Astrocyte of the hippocampus (primary cell): ENCODE data around the gene SFRP4.

Source experiments
- DNase-seq: peaks from one replicate; pipeline ENCODE4 v3.0.0; 2011; ENCODE audit warnings: low read depth, low spot score

Gene SFRP4

DNA sequence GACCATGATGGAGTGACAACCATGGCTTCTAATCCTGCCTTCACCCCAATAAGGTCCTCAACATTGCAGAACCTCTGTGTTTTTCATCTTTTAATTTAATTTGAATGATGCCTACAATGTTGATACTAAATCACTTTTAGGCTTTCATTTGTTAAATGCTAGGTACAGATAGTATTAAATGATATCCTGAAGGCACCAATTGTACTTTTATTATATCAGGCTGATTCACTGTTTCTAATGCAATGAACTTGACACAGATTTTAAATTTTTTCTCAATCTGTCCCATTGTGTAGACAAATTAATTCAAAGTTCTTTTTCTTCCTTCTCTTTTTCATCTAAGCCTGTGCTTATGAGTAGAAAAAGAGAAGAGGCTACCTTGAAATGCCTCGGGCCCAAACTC lies 9.0 kb upstream of the SFRP4 start:
- no peak for DNase-seq

DNA sequence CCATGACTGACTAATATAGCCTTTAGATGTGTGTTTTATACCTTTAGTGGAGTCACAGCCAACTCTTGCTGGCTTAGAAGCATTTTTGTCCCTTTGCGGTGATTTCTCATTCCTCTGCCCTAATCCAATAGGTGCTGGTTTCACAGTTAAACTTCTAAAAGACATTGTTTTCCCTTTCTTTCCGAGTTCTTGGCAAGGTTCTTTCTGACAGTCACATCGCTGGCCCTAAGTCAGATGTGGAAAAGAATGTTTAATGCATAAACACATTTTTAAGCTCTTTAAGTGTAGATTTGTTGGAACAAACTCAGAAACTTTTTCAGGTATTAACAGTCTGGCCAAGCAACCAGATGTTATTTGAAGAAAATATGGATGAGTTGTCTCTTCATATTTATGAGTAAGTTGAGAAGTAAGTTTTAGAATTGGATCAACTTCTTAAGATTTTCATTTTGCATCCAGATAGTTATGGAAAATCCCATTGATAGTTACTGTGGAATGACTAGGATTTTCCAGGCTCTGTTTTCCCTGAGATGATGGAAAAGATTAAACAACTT lies 7.9 kb upstream of the SFRP4 start:
- peak; percentile 71 for DNase-seq

DNA sequence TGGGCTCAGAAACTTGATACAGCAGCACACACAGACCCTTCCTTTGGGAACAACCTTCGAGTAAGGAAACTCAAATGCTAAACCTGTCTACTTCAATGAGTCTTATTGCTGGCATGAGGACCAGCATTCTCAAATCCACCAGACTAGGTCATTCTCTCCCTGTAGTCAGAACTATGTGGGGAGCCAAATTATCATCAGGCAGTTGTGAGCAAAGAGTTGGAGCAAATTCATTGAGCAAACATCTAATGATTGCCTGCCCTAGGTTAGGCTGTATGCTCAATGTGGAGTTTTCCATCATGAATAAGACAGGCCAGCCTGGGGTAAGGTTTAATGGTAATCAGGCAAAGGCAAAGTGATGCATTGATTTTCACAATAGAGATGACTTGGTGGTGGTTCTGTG lies 7.4 kb upstream of the SFRP4 start:
- DNase-seq: peak; percentile 23

DNA sequence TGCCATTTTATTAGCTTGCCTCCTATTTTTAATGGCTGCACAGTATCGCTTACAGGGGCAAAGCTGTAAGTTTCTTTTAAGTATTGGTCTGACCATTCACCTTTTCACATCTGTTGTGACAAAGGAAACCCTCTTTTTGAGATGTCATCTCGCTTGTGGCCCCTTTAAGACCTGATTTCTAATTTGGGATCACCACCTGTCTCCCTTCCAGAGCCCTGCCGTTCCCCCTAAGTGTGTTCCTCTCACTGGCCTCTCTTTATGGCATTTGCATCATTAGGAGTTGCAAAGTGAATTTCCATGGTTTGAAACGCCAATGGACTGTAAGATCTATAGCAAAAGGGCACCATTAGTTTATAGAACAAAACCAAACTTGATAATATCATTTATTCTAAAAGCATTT lies 5.3 kb upstream of the SFRP4 start:
- DNase-seq: no peak

DNA sequence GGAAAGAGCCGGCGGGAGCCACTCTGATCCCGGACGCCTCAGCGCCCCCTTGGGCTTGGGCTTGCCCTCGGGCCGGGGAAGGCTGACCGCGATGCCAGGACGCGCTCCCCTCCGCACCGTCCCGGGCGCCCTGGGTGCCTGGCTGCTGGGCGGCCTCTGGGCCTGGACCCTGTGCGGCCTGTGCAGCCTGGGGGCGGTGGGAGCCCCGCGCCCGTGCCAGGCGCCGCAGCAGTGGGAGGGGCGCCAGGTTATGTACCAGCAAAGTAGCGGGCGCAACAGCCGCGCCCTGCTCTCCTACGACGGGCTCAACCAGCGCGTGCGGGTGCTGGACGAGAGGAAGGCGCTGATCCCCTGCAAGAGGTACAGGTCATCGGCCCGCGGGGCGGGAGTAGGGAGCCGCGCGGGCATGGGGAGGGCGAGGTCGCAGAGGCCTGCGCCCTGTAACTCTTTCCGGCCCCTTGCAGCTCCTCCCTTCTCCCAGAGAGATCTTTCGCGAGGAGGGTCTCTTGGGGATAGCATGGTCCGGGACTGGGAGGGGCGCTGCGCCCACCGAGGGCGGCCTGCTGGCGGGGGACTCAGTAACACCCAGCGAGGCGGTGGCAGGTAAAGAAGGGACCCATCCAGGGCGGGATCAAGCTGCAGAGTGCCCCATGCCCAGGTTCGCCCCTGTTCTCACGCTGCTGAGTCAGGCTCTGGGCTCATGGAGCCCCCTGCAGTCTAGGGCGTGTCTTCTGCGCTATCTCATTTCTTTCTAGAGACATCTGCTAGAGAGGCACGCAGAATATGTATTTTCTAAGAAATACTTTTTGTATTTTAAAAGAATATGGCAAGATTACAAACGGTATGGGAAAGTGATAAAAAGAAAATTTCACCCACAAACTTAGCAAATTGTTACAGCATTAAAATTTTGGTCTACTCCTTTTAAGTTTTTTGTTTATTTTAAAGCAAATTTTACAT lies 4.5 kb upstream of the SFRP4 start:
- DNase-seq: peak; percentile 72

DNA sequence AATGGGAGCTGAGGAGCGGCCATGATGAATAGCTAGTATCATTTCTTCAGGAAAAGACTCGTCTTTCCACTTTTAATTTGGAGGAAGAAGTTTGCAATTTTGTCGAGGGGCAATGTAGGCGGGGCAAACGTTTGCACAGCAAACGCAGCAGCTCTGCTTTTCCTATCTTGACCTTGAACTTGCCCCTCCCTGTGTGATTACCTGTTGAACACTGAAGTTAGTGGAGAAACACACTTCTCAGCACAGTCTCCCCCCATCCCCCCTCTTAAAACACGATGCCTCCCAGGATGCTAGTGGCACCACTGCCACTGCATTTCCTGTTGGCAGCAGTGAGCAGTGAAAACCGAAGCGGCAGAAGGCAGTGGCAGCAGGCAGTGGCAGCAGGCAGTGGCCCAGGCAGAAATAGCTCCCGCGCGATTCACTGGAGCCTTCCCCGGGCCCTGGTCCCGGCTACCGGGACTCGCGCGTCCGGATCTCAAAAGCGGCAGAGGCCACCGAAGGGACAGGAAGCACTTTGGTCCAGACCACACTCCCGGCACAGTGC lies 3.8 kb upstream of the SFRP4 start, which contains the start of gene EPDR1:
Gene EPDR1, plus strand, starts transcription at position 336 of the 544 bp plus-strand sequence. CDS start 300 bp downstream, outside the sequence.
- peak; percentile 82 for DNase-seq

DNA sequence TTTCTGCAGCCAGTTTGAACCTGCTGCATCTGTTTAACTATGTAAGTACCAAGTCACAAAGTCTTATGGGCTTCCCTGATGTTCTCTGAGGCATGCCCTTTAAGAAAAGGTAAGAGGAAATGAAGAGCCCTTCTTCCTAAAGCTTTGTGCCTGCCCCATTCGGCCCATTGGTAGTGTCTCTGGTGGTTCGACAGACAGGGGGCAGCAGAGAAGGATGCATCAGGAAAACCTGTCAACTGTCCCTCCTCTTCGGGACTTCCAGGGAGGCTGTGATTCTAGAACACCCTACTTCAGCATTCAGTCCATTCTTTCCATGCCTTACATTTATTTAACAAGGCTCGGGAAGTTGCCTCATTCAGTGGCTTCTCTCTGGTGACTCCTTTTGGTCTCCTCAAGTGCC lies 1.9 kb upstream of the SFRP4 start:
- no peak for DNase-seq

DNA sequence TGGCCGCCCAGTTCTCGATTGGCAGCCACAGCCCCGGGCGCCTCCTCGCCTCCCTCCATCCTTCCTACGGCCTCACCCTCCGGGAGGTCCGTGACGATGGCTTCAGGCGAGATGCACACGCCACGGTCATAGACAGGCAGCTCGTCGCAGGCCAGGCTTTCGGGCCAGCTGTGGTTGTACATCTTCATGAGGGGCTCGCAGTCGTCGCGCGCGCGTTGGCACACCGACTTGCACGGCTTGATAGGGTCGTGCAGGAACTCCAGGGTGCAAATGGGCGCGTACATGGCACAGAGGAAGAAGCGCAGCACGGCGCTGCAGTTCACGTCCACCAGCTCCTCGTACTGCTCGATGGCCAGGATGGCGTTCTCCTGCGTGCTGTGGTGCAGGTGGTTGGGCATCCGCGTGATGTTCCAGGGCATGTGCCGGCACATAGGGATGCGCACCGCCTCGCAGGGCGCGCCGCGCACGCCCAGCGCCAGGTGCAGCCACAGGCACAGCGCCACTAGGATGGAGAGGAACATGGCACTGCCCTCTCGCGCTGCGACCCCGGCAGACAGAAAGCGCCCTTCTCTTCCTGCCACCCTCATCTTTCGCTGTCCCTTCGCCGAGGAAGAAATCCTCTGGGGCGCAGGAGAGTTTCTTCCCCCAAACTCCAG lies 472 bp downstream of the SFRP4 start:
- peak; percentile 55 for DNase-seq

DNA sequence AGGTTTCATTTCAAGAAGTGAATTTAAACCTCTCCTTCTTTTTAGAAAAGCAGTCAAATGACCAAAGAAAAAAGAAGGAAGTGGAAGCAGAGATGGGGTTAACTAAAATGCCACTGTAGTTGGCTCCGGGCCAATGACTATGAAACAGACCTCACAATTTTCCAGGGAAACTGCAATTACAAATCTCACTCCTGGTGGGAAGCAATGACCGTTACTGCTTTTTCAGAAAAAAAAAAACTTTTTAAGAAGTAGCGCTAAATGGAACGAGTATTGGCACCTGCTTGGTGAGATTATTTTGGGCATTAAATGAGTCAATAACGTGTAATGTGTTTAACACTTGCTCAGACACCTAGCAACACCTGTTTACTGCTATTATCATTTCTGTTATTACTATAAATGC lies 1.2 kb downstream of the SFRP4 start:
- no peak for DNase-seq

DNA sequence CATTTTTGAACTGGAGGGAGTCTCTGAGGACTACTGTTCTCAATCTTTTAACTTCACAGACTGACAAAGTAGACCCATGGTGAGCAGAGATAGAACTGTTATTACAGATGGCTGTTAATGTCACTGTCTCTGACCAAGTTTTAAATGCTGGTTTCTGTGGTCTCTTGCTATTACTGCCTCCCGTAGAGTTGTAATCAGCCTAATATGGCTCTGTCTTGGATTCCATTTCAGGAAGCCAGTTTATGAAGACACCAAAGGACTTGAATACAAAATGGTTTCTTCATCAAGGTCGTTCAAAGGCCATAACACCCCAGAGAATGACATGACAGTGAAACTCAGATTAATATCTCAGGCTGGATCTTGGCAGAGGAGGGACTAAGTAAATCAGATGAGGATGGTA lies 3.9 kb downstream of the SFRP4 start:
- DNase-seq: no peak

DNA sequence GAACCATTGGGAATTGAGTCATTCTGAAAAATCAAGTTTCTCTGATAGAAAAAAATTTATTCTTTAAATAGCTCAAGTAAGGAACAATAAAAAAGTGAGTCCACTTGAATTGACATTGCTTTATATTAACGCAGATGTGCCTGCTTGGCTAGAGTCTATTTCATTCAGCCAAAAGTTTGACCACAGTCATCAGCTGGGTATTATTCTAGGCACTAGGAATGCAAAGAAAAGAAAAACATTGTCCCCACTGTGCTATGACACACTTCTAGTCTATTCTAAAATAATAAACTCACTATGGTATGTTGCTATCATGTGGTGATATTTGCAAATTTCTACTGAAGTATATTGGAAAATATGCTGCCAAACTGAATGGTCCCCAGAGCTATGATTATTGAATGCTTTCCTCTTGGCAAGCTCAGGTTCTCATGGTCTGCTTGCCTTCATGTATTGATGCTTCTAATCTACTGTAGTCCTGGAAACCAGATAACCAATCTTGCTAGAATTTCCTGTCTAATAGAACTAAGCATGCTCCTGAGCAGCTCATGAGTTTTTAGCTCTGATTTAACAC lies 8.3 kb downstream of the SFRP4 start:
- peak; percentile 87 for DNase-seq

DNA sequence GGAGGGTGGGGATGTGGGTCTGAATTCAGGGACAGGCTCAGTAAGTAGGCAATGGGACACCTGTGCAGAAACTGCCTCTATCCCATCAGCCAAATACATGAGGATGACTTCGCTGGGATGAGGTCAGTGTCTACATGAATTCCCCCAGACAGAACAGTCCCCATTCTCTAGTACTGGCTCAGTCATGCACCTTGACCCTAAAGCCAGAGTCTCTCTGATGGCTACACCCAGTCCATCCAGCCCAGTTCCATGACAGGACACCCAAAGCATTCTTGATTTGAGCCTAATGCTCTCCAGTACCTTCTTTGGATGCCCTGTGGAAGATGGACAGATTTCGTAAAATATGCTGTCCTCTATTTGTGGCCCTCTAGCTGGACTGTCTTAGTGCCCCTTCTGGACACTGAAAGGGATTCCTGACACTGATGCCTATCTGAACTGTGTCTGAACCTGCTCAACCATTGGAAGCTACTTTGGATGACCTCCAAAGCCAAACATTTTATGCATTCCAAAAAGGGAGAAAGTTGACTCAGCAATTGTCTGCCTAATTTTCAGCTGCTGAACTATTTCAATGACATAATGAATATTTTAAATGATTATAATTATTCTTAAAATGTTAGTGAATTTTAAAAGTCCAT lies 14.6 kb downstream of the SFRP4 start:
- peak; percentile 81 for DNase-seq

DNA sequence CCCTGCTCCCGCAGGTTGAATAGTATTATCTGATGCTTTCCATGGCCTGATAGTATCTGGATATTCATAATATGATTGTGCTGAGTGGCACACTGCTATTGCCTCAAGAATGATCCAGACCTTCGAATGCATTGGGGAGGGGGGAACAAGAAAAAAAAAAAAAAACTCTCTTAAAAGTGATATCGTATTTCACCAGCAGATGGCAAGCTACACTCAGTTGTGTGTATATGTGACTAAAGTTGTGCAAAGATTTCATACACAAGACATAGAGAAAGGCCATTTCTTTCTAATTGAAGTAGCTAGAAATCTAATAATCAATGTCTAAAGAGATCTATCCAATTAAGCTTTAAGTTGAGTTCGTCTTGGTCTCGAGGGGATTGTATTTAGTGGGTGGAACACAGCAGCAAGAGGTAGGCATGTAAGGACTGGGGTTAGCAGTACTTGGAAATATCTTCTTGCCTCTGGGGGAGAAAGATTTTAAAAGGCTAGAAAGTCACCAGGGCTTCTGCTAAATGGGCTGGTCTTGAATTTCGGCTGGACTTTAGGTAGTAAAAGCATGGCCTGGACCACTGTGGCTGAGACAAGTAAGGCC lies 15.3 kb downstream of the SFRP4 start:
- peak; percentile 69 for DNase-seq

DNA sequence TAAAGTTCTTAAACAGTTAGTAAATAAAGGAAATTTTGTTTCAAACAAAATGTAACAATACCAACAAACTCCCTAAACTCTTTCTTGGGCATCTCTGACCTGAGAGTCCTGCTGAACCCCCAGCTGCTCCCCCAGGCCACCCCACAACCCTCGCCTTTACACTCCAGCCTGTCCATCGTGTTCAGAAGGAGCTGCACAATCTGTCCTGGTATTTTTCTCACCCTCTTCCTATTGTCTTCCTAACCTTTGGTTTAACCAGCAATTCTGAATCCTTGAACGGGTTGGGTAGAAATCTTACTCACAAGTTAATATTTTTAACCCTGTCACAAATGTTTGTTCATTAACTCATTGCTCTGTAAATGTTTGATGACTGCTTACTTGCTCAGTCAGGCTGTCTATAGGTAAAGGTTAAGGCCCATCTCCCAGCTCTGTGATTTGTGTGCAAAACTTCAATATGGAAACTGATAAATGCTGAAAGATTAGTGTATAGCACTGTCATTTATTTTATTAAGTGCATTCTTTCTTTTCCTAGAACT lies 16.8 kb downstream of the SFRP4 start:
- no peak for DNase-seq

DNA sequence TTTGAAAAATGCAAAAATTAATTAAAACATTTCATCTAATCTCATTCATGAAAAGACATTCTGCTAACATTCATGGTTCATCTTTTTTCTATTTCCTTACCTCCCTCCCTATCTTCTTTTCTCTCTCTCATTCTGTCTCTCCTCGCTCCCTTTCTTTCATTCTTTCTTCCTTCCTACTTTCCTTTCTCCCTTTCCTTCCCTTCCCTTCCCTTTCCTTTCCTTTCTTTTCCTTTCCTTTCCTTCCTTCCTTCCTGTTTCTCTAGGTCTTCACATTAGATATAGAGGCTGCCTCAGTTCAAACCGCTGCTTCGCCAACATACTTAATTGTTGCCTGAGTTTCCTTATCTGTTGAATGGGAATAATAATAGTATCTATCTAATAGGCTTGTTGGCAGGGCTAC lies 21.9 kb downstream of the SFRP4 start:
- no peak for DNase-seq

DNA sequence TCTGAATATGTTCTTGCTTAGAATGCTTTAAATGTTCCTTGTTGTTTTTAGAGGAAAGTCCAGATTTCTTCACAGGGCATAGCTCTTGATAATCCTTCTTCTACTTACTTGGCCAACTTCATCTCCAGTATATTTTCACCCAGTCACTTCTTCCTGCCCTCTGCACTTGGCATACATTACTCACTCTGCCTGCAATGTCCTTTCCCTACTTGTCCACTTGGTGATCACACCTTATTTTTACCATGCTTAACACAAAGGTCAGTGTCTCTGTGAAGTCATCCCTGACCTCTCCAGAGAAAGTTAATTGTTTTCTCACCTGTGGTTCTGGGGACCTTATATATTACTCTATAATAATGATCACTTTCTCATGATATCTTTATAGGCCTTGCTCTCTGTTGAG lies 23.3 kb downstream of the SFRP4 start:
- no peak for DNase-seq

DNA sequence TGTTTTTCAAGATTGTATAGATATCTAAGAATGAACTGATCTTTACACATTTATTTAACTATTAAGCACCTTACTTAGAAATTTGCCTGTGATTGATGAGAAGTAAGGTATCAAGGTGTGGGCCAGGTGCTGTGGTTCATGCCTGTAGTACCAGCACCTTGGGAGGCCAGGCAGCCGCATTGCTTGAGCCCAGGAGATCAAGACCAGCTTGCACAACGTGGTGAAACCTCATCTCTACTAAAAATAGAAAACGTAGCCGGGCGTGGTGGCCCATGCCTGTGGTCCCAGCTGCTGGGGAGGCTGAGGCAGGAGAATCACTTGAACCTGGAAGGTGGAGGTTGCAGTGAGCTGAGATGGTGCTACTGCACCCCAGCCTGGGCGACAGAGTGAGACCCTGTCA lies 34.5 kb downstream of the SFRP4 start:
- DNase-seq: no peak
